ENCODE results near the gene STK32B.

STK32B gene

GRCh38 chr4:5469151-5469775 is 418.0 kb downstream of the STK32B start:
- no peak overlapping the region for H3K4me3 ChIP-seq (ENCODE audit: low read length, poor library complexity, severe bottlenecking)
- H3K9ac ChIP-seq (ENCODE audit: low read depth, low read length, poor library complexity, severe bottlenecking): no peak overlapping the region
- TF ChIP-seq CTCF (conservative IDR thresholded peaks at IDR 0.05; ENCODE audit: low read length) (no peak), EZH2phosphoT487 (IDR thresholded peaks at IDR 0.05; ENCODE audit: borderline replicate concordance) (no peak)
- no peak overlapping the region for H3K4me2 ChIP-seq (ENCODE audit: low read depth, low read length, poor library complexity, severe bottlenecking)
- H3K4me1 ChIP-seq (ENCODE audit: insufficient read depth, low read length, poor library complexity, severe bottlenecking): no peaks in the 10 kb centered on the region
- H3K27me3 ChIP-seq (ENCODE audit: insufficient read depth, low read length, poor library complexity, severe bottlenecking): no peaks in the 10 kb centered on the region
- peaks cover 3% of the 10 kb centered on the region; the same call in 1 of the 2 replicates for H3K9me3 ChIP-seq (ENCODE audit: insufficient read depth, low read depth, low read length)
- H3F3A ChIP-seq (ENCODE audit: low read depth): no peaks in the 10 kb centered on the region
- no peaks in the 10 kb centered on the region for H3K79me2 ChIP-seq (ENCODE audit: insufficient read depth, low read length)
- H3K9me2 ChIP-seq (replicated peaks; ENCODE audit: low read depth, low read length): no peaks in the 10 kb centered on the region
- no peak overlapping the region for H2AFZ ChIP-seq (ENCODE audit: low read length)
- H3K36me3 ChIP-seq (ENCODE audit: insufficient read depth, low read length): no peaks in the 10 kb centered on the region
- H4K20me1 ChIP-seq (ENCODE audit: insufficient read depth, low read length, poor library complexity, severe bottlenecking): no peaks in the 10 kb centered on the region

- Histone ChIP-seq H3K4me3 (ENCODE audit: low read length, poor library complexity, severe bottlenecking) (no peak overlapping the region), H3K4me2 (ENCODE audit: low read depth, low read length, poor library complexity, severe bottlenecking) (no peak overlapping the region), H3K36me3 (ENCODE audit: insufficient read depth, low read length) (no peaks in the 10 kb centered on the region), H2AFZ (ENCODE audit: low read length) (no peak overlapping the region), H3K9me2 (replicated peaks; ENCODE audit: low read depth, low read length) (no peaks in the 10 kb centered on the region), H3K9me3 (ENCODE audit: insufficient read depth, low read depth, low read length) (peaks cover 3% of the 10 kb centered on the region; the same call in 1 of the 2 replicates), H3K79me2 (ENCODE audit: insufficient read depth, low read length) (no peaks in the 10 kb centered on the region), H3F3A (ENCODE audit: low read depth) (no peaks in the 10 kb centered on the region), H3K27me3 (ENCODE audit: insufficient read depth, low read length, poor library complexity, severe bottlenecking) (no peaks in the 10 kb centered on the region), H3K9ac (ENCODE audit: low read depth, low read length, poor library complexity, severe bottlenecking) (no peak overlapping the region), H3K4me1 (ENCODE audit: insufficient read depth, low read length, poor library complexity, severe bottlenecking) (no peaks in the 10 kb centered on the region), H4K20me1 (ENCODE audit: insufficient read depth, low read length, poor library complexity, severe bottlenecking) (no peaks in the 10 kb centered on the region)
- TF ChIP-seq CTCF (conservative IDR thresholded peaks at IDR 0.05; ENCODE audit: low read length) (no peak), EZH2phosphoT487 (IDR thresholded peaks at IDR 0.05; ENCODE audit: borderline replicate concordance) (no peak)
These were observed 418.6 kb downstream of the STK32B start for GRCh38 chr4:5469861-5470260.

DNA sequence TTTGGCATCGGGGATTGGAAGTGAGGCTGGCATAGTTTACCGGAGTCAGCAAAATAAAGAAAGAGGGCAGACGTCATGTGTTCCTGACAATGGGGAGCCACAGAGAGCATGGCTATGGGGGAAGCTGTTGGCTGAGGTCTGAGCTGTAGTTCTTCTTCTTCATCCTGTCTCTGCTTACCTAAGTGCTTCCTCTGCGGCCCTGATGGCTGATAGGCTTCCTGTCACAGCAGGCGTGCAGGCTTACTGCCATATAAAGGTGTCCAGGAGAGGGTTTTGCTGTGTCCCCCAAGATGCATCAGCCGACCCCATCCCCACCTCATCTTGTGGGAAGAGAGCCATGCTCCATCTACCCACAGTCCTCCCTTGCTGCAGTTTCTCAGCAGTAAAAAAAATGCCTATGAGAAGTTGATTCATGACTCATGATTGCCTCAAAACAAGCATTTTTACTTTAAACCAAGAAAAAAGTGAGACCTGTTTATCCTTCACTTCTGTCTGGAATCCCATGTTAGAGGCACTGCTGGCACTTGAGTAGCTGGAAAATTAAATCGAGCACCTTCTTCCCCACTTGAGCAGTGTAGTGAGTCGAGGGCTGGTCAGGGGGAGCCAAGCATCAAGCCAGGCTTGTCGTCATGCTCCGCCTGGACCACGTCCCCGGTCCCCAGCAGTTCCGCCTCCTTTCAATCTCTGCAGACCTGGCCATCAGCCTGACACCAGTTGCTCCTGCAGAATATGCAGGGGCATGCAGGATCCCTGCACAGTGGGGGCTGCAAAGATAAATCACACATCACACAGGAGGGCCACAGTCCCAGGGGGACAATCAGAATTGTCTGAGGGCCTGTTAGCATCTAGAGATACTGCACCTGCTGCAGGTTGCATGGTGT is 419.3 kb downstream of the STK32B start:
- H3K4me3 ChIP-seq (ENCODE audit: low read length, poor library complexity, severe bottlenecking): no peak overlapping the region
- no peaks in the 10 kb centered on the region for H3K27me3 ChIP-seq (ENCODE audit: insufficient read depth, low read length, poor library complexity, severe bottlenecking)
- no peaks in the 10 kb centered on the region for H3K79me2 ChIP-seq (ENCODE audit: insufficient read depth, low read length)
- no peak overlapping the region for H2AFZ ChIP-seq (ENCODE audit: low read length)
- no peaks in the 10 kb centered on the region for H3K9me2 ChIP-seq (replicated peaks; ENCODE audit: low read depth, low read length)
- H3K4me1 ChIP-seq (ENCODE audit: insufficient read depth, low read length, poor library complexity, severe bottlenecking): no peaks in the 10 kb centered on the region
- no peaks in the 10 kb centered on the region for H3F3A ChIP-seq (ENCODE audit: low read depth)
- no peak overlapping the region for H3K4me2 ChIP-seq (ENCODE audit: low read depth, low read length, poor library complexity, severe bottlenecking)
- peaks cover 3% of the 10 kb centered on the region; the same call in 1 of the 2 replicates for H3K9me3 ChIP-seq (ENCODE audit: insufficient read depth, low read depth, low read length)
- no peaks in the 10 kb centered on the region for H3K36me3 ChIP-seq (ENCODE audit: insufficient read depth, low read length)
- H4K20me1 ChIP-seq (ENCODE audit: insufficient read depth, low read length, poor library complexity, severe bottlenecking): no peaks in the 10 kb centered on the region
- no peak for TF ChIP-seq CTCF (conservative IDR thresholded peaks at IDR 0.05; ENCODE audit: low read length)
- TF ChIP-seq EZH2phosphoT487 (IDR thresholded peaks at IDR 0.05; ENCODE audit: borderline replicate concordance): no peak
- no peak overlapping the region for H3K9ac ChIP-seq (ENCODE audit: low read depth, low read length, poor library complexity, severe bottlenecking)

Measured in Loucy (cell line).